DND-41 (cell line): ENCODE results near the gene CD177.
"Not testable (repeated sequence)": the region's sequence is repeated elsewhere in the genome, so short reads cannot be mapped to it uniquely, and the experiment has no call there.

Experiments
- EZH2 ChIP-seq: IDR thresholded peaks from 3 replicates; pipeline ENCODE4 v1.6.1; 2012; ENCODE audit warnings: borderline replicate concordance, low read depth, mild to moderate bottlenecking, moderate library complexity, low read length, inconsistent platforms; ENCODE audit not compliant: severe bottlenecking
- TF ChIP-seq, protein P1 (sequence below): IDR thresholded peaks from 2 replicates; pipeline ENCODE4 v1.5.1; 2012; ENCODE audit warnings: borderline replicate concordance, low read length, moderate library complexity, mild to moderate bottlenecking; ENCODE audit not compliant: poor library complexity, severe bottlenecking; ENCODE audit errors: extremely low read depth

DNA sequence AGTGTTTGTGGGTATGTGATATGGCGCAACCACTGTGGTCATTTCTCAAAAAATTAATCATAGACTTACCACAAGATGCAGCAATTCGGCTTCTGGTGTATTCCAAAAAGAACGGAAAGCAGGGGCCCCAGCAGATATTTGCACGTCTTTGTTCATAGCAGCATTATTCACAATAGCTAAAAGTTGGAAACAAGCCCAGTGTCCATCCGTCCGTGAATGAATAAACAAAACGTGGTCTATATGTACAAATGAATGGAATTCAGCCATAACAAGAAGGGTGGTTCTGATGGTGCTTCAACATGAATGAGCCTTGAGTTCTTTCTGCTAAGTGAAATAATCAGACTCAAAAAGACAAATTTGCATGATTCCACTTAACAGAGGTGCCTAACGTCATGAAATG lies 11.4 kb upstream of the CD177 start:
- TF ChIP-seq, protein P1, sequence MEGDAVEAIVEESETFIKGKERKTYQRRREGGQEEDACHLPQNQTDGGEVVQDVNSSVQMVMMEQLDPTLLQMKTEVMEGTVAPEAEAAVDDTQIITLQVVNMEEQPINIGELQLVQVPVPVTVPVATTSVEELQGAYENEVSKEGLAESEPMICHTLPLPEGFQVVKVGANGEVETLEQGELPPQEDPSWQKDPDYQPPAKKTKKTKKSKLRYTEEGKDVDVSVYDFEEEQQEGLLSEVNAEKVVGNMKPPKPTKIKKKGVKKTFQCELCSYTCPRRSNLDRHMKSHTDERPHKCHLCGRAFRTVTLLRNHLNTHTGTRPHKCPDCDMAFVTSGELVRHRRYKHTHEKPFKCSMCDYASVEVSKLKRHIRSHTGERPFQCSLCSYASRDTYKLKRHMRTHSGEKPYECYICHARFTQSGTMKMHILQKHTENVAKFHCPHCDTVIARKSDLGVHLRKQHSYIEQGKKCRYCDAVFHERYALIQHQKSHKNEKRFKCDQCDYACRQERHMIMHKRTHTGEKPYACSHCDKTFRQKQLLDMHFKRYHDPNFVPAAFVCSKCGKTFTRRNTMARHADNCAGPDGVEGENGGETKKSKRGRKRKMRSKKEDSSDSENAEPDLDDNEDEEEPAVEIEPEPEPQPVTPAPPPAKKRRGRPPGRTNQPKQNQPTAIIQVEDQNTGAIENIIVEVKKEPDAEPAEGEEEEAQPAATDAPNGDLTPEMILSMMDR: not testable (repeated sequence)
- TF ChIP-seq EZH2: not testable (repeated sequence)
